Activated CD4-positive, alpha-beta T cell treated with anti-CD3 and anti-CD28 coated beads, Interleukin-10, Interleukin-2, amounts not matched to agents 100 ng/mL and 50 ng/mL, durations not matched to agents 16 hours and 8 hours (primary cell): ENCODE results near the gene BMP3.
A peak's percentile ranks its signal among the peaks of the same experiment; 100 is the strongest.
"Not testable (repeated sequence)": the region's sequence is repeated elsewhere in the genome, so short reads cannot be mapped to it uniquely, and the experiment has no call there.

Experiments
- DNase-seq: peaks from one replicate; pipeline ENCODE4 v3.0.0-alpha.2; 2020

The BMP3 gene, protein sequence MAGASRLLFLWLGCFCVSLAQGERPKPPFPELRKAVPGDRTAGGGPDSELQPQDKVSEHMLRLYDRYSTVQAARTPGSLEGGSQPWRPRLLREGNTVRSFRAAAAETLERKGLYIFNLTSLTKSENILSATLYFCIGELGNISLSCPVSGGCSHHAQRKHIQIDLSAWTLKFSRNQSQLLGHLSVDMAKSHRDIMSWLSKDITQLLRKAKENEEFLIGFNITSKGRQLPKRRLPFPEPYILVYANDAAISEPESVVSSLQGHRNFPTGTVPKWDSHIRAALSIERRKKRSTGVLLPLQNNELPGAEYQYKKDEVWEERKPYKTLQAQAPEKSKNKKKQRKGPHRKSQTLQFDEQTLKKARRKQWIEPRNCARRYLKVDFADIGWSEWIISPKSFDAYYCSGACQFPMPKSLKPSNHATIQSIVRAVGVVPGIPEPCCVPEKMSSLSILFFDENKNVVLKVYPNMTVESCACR

GRCh38 chr4:81030061-81030980 is at the start of gene BMP3:
Gene BMP3 (plus strand): TSS chr4:81030708. CDS start chr4:81031285, 577 bp downstream.
- DNase-seq, result no peak

DNA sequence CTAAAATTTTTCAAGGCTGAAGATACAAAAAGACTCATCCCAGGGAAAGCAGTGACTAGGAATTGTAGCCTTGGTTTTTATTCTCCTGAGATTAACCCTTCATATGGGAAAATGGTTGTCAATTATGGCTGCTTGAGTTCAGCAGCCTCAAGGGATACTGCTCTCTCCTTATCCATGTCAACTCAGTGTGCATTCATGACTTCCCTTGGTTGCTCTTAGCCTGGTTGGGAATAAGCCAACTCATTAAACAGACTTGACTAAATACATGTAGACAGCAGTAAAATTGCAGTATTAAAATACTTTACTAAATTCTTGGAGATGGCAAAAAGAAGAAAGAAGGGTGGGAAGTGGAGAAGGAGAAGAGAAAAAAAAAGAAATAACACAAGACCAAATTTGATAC is 44.5 kb upstream of the BMP3 start:
- DNase-seq, result no peak

DNA sequence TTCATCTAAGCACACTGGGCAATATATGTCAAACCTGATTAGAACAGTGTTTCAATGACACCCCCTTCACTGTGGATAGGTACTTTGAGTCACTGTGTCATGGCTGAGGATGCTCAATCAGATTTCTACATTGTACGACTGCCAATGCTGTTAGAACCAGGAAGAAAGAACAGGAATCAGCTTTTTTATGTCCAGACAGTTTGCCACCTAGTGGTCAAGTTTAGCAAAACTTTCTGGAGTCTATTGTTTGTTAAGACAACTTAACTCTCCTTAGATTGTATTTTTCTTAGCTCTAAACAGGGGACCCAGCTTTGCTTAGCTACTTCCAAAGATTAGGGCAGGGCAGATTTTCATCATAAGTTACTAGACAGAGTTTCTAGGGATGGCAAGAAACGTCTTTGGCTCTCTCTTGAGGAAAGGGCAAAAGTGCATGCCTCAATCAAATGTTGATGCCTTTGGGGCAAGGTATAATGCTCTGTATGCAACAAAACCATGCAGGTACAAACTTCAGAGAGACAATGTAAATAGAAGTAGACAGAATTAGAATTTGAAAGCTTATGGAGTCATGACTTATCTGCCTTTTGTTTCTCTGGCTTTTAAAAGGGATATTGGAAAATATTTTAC is 40.5 kb upstream of the BMP3 start:
- DNase-seq, result peak; percentile 45

- DNase-seq, result no peak
These were observed 39.7 kb upstream of the BMP3 start for GRCh38 chr4:80990851-80991250.

DNA sequence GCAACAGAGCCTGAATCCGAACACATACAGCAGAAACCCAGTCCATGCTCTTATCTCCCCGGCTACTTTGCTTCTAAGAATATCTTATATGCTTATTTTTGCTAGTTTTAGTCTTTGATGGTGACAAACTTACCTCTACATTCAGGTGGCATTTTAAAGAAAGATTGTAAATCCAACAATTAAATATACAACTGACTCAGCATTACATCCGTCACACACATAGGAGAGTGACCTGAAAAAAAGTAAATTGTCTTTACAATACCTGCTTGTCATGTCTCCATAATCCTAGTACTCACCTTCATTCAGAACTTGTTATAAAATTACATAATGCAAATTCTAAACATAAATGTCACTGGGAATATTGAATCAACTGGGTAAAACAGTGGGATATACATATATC is 30.6 kb upstream of the BMP3 start:
- no peak for DNase-seq

DNA sequence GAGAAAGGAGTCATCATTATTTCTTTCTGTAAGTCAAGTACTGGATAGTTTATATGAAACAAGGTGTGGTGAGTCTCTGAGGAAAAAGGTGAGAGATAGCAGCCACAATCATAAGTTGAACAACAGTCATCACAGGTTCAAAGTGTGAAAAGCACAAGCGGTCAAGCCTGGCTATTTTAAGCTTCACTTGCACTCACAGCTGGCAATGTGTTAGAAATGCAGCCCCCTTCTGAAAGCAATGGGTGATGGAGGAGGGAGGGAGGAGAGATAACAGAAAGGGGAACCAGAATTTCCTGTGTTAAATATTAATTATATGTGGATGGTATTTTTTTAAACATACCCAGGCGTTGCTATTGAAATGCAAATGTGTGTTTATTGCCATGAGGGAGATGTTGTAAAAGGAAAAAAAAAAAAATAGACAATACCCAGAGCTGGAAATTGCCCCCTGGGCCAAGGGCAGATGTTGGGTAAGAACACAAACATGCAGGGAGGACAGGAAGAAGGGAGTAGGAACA is 26.9 kb upstream of the BMP3 start:
- DNase-seq, result no peak

GRCh38 chr4:81007417-81007816 is 23.1 kb upstream of the BMP3 start:
- no peak for DNase-seq

GRCh38 chr4:81016566-81016965 is 13.9 kb upstream of the BMP3 start:
- not testable (repeated sequence) for DNase-seq

DNA sequence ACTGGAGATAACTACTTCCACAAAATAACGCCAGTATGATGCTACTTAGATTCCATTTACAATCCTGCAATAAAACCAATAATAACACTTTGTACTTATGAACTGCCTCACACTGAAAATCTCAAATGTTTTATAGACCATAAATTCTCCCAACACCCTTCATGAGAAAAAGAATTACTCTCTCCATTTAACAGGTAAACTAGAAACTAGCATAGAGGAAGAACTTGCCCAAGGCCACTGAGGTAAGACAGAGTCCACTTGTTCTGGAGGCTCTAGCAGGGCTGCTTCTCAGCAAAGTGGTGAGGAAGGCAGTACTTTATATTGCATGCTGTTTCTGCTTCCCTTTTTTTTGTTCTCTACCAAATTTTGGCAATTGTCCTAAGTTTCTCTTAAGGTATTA is 11.5 kb upstream of the BMP3 start:
- DNase-seq, result no peak

- no peak for DNase-seq
These were observed 9.2 kb upstream of the BMP3 start for GRCh38 chr4:81021142-81021944.

GRCh38 chr4:81021981-81022380 is 8.5 kb upstream of the BMP3 start:
- no peak for DNase-seq

GRCh38 chr4:81023484-81023883 is 7.0 kb upstream of the BMP3 start:
- no peak for DNase-seq

GRCh38 chr4:81030981-81031791 is 678 bp downstream of the BMP3 start:
- DNase-seq, result no peak

- no peak for DNase-seq
These were observed 1.5 kb downstream of the BMP3 start for GRCh38 chr4:81031796-81032551.

- DNase-seq, result no peak
These were observed 2.5 kb downstream of the BMP3 start for GRCh38 chr4:81032771-81033684.

- DNase-seq, result no peak
These were observed 8.3 kb downstream of the BMP3 start for GRCh38 chr4:81038636-81039350.

DNA sequence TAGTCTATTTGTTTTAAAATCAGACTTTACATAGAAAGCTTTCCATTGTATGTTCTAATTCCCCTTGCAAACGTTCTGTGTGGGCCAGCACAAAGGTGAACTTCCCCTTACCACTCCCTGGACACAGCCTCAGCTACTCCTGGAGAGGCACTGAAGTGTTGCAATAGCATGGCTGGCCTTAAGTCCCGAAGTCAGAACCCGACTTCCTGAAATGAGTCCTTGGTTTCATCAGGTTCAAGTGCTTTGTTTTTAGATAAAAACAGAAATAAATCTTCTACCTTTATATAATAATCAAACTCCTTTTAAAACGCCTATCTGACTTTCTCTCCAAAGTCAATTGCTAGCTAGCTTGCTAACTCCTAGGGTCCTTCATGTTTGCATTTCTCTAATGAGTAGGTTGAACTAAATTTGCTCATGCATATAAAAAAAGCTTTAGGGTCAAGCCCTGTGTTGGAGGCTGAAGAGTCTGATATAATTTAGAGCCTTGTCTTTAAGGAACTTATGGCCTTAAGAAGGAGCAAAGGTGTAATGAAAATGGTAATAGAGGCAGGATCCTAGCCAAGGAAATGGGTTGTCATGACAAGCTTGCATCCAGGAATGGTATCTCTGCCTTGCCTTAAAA is 9.0 kb downstream of the BMP3 start:
- DNase-seq, result no peak

GRCh38 chr4:81040012-81040659 is 9.6 kb downstream of the BMP3 start:
- DNase-seq, result peak; percentile 24
